Breast epithelium (tissue), 3 donors: Measurements from ENCODE around the gene ANO2.

ENCODE experiments used
- CTCF ChIP-seq, 3 donors: fragments of 450-650 bp; IDR thresholded peaks; one replicate each; pipeline ENCODE4 v1.5.1; 2016 to 2017; ENCODE audit warnings: antibody characterized with exemption in 3 of 3, mild to moderate bottlenecking in 3 of 3, moderate library complexity in 3 of 3
- POLR2A ChIP-seq: fragments of 450-650 bp; IDR thresholded peaks from one replicate; pipeline ENCODE4 v1.6.1; 2016; ENCODE audit warnings: antibody characterized with exemption, mild to moderate bottlenecking, moderate library complexity
- POLR2AphosphoS5 ChIP-seq, 3 donors: sonication (generic); formaldehyde crosslinking; IDR thresholded peaks; one replicate each; pipeline ENCODE4 v1.6.1; 2017; ENCODE audit warnings: antibody characterized with exemption in 3 of 3

GRCh38 chr12:5976196-5976595 lies 31.1 kb upstream of the ANO2 start:
- TF ChIP-seq CTCF (IDR thresholded peaks at IDR 0.05) (no peak), POLR2AphosphoS5 (IDR thresholded peaks at IDR 0.05) (no peak), POLR2A (no peak)
